Adrenal gland (tissue), 12 donors: ENCODE measurements around the gene P2RX6. TPM values are rescaled to one million over a fixed set of nuclear protein-coding genes. Genes with fewer than 3 reads are reported as not detected.

ENCODE experiments used
- DNase-seq, 7 donors: peaks; one replicate each; pipeline ENCODE4 v3.0.0-alpha.2; 2019 to 2020
- H3K27ac ChIP-seq, 5 donors: fragments of 200-600 bp; sonication (generic) in 4 of 5; 1 replicate in 3 of 5; 2 replicates in 2 of 5; pipeline versions ENCODE4 v1.5.1 to v1.8.0; 2016 to 2020; ENCODE audit warnings: mild to moderate bottlenecking in 1 of 5
- H3K27me3 ChIP-seq: fragments of 200-600 bp; 2 replicates; pipeline ENCODE4 v1.8.0; 2021
- H3K36me3 ChIP-seq, 2 donors: fragments of 200-600 bp; replicated peaks in 1 of 2; 1 replicate in 1 of 2; 2 replicates in 1 of 2; pipeline versions ENCODE4 v1.5.1 to v1.8.0; 2018 to 2022
- H3K4me1 ChIP-seq, 2 donors: fragments of 200-600 bp; replicated peaks in 1 of 2; 1 replicate in 1 of 2; 2 replicates in 1 of 2; pipeline versions ENCODE4 v1.5.1 to v1.8.0; 2018 to 2021
- H3K4me3 ChIP-seq, 4 donors: fragments of 200-600 bp; sonication (generic) in 3 of 4; one replicate each; pipeline ENCODE4 v1.5.1; 2016 to 2018
- H3K9me3 ChIP-seq, 3 donors: fragments of 200-600 bp; sonication (generic) in 1 of 3; replicated peaks in 1 of 3; 1 replicate in 2 of 3; 2 replicates in 1 of 3; pipeline versions ENCODE4 v1.5.1 to v1.8.0; 2016 to 2021
- CTCF ChIP-seq, 6 experiments: fragments of 450-650 bp in 4 of 6; fragments of 200-600 bp in 2 of 6; sonication (generic) in 1 of 6; IDR thresholded peaks; 1 replicate in 5 of 6; 2 replicates in 1 of 6; pipeline versions ENCODE4 v1.5.1 to v1.8.0; 2016 to 2021; ENCODE audit warnings: antibody characterized with exemption in 6 of 6, mild to moderate bottlenecking in 2 of 6, moderate library complexity in 1 of 6
- POLR2A ChIP-seq, 2 donors: fragments of 450-650 bp; IDR thresholded peaks; one replicate each; pipeline ENCODE4 v1.6.1; 2017; ENCODE audit warnings: antibody characterized with exemption in 2 of 2, mild to moderate bottlenecking in 2 of 2, moderate library complexity in 1 of 2
- WGBS, 4 donors: extraction: QIAGEN DNeasy Blood & Tissue Kit in 2 of 4; methylation state at CpG; one replicate each; pipeline versions ENCODE4 v1.1.5 to v1.1.7; 2013 to 2017; 5-methylcytosine and 5-hydroxymethylcytosine counted together
- intact Hi-C, 2 donors: fragments of 100-400 bp; cut with DNase I; formaldehyde crosslinking; loops; one replicate each; pipeline versions ENCODE4 v1.14.1 to v1.15.0; 2022 to 2023
- polyA plus RNA-seq, 3 donors: library from polyadenylated mRNA; stranded (reverse); fragments of 200-250 nt in 2 of 3; fragments of 350-450 nt in 1 of 3; fragmentation: Illumina TruSeq in 1 of 3; extraction: RNeasy Lipid Tissue Mini Kit (QIAGEN cat#74804) in 1 of 3; gene quantifications; one replicate each; pipeline ENCODE4 v1.2.3, GENCODE V29; 2013 to 2014
- total RNA-seq, 9 donors: library from RNA; depleted of rRNA in 4 of 9; stranded (reverse); fragments of >200 nt in 4 of 9; fragments of 120-200 nt in 1 of 9; fragmentation: NEBNext Ultra II Directional in 1 of 9; extraction: Animal tissue kit (Norgen Biotek cat#: 25700) in 1 of 9; gene quantifications; one replicate each; pipeline versions ENCODE4 v1.1.0 to v1.2.4, GENCODE V29; 2013 to 2023
- donor health status: healthy with polysubstance abuse.
- donor health status: Bipolar disorder and iron deficiency.
- donor health status: DM: yes; HTN: yes; CAD: no.
- donor health status: DM: no; HTN: no; CAD: no.
- donor health status: DM: no; HTN: no; CAD: no.
- donor health status: DM: yes; HTN: yes; CAD: no.

The P2RX6 gene
- total and polyA plus RNA-seq, 12 donors, result 1.7 to 11.9 (median 4.4) TPM

DNA sequence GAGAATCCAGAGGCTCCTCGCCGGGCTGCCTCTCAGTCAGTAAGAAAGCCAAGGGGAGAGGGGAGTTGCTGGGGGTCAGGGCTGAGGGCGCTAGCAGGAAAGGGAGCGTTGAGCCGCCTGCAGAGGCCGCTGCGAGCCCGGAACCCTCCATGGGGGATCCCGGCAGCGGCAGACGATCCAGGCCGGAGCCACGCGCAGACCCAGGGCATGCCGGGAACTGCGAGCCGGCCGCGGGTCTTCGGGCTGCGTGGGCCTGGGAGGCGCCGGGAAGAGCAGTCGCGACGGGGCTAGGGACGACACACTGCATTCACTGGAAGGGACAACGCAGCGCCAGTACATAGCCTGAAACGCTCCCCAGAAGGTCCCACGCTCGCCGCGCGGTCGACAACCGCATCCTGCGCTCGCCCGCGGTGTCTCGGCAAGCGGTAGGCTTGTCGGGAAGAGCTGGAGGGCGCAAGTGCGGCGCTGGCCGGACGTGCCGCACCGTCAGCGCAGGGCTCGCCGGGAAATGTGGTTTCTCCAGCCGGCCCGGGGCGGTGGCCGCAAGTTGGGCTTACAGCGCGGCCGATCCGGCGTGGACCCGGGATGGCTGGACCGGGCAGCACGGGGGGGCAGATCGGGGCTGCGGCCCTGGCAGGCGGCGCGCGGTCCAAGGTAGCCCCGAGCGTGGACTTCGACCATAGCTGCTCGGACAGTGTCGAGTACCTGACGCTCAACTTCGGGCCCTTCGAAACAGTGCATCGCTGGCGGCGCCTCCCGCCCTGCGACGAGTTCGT is 33.0 kb upstream of the P2RX6 start, which contains the start of gene LZTR1:
Gene LZTR1 (plus strand): TSS at position 511 of the 776 bp plus-strand sequence. CDS start 75 bp downstream, at position 586.
- H3K27ac ChIP-seq, result peak within 1 kb of the TSS; percentile 57 to 93 (median 86)
- peaks cover 0 to 13% of the 10 kb centered on the region in 2 donors for H3K36me3 ChIP-seq
- peaks cover 26 to 37% of the 10 kb centered on the region in 2 donors for H3K4me1 ChIP-seq
- H3K4me3 ChIP-seq, result peak within 1 kb of the TSS; percentile 21 to 75 (median 69)
- peak; percentile 72 to 87 (median 82) for DNase-seq
- TF ChIP-seq POLR2A (IDR thresholded peaks at IDR 0.05) (peak; percentile 84 to 94), CTCF (IDR thresholded peaks at IDR 0.05) (peak in 5 of 6 experiments; percentile 26 to 51 (median 46))
- no peaks in the 10 kb centered on the region for H3K27me3 ChIP-seq
- WGBS, 4 donors, result 0 to 1% (median 0%) methylated on average over 34 to 87 of the region's 87 CpGs; no CpG with 5 or more reads in 1 of the 4 donors
- intact Hi-C loops, result no loop called here
- H3K9me3 ChIP-seq, result peaks cover 0 to 4% (median 0%) of the 10 kb centered on the region in 3 donors

DNA sequence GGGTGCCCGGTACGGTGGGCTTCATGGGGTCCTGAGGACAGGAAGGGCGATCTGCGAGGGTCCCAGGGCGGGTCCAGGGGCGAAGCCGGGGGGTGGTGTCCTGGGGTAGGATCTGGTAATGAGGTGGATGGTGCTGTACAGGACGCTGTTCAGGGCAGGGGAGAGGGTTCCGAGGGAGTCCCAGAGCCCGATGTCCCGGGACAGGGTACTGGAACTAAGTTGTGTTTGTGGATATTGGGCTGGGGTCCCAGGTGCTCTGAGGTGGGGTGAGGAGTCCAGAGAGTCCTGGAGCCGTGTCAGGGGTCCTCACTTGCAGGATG is 32.4 kb upstream of the P2RX6 start:
- 0 to 2% (median 1%) methylated on average over 7 to 12 of the region's 12 CpGs for WGBS, 4 donors
- intact Hi-C loops, result no loop called here

DNA sequence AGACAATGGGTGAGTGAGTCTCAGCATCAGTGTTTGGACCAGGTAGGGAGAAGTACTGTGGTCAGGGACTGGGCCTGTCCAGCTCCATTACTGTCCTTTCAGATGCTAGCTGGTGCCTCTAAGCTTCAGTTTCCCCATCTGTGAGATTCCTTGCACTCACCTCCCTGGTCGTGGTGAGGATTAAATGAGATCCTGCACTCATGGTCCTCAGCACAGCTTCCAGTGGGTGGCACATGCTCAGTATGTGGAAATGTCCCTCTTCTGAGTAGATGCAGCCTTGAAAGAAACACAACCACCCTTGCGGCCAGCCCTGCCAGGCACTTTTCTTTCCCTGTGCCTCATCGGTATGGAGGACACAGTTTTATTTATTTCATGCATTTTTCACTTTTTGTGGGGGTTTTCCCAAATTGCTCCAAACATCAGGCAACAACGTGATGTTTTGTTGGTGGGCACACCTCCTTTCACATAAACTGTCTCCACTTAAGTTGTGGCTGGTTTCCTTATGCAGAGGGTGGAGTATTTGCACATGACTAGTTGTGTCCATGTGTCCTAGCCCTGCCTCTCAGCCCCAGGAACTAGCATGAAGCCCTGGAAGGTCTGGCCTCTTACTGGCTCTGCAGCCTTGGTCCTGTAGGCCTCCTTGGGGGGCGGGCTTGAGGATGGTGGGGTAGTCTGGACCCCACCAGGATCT is 31.7 kb upstream of the P2RX6 start:
- Histone ChIP-seq H3K36me3 (peaks cover 0 to 25% of the 10 kb centered on the region in 2 donors), H3K4me3 (peak overlapping the region in 1 of 4 donors; percentile 73), H3K9me3 (peaks cover 0 to 4% (median 0%) of the 10 kb centered on the region in 3 donors), H3K4me1 (peaks cover 26 to 37% of the 10 kb centered on the region in 2 donors), H3K27me3 (no peaks in the 10 kb centered on the region), H3K27ac (no peak overlapping the region)
- TF ChIP-seq CTCF (IDR thresholded peaks at IDR 0.05), result no peak
- TF ChIP-seq POLR2A (IDR thresholded peaks at IDR 0.05), result no peak
- intact Hi-C loops, result no loop called here
- no peak for DNase-seq
- WGBS, 4 donors, result 59 to 72% (median 68%) methylated on average over 4 to 5 of the region's 5 CpGs

More for the DNA sequence above, 32.4 kb upstream of the P2RX6 start:
- TF ChIP-seq POLR2A (IDR thresholded peaks at IDR 0.05) (no peak), CTCF (IDR thresholded peaks at IDR 0.05) (no peak)
- H3K4me3 ChIP-seq, result peak overlapping the region; percentile 21 to 75 (median 69)
- peaks cover 0 to 4% (median 0%) of the 10 kb centered on the region in 3 donors for H3K9me3 ChIP-seq
- H3K27me3 ChIP-seq, result no peaks in the 10 kb centered on the region
- peak overlapping the region in 3 of 5 donors; percentile 86 to 93 (median 90) for H3K27ac ChIP-seq
- peaks cover 26 to 37% of the 10 kb centered on the region in 2 donors for H3K4me1 ChIP-seq
- DNase-seq, result no peak
- H3K36me3 ChIP-seq, result peaks cover 0 to 18% of the 10 kb centered on the region in 2 donors

GRCh38 chr22:20985720-20986119 is 29.2 kb upstream of the P2RX6 start:
- Histone ChIP-seq H3K4me3 (no peak overlapping the region), H3K27ac (no peak overlapping the region), H3K9me3 (no peaks in the 10 kb centered on the region), H3K36me3 (peaks cover 0 to 31% of the 10 kb centered on the region in 2 donors), H3K27me3 (no peaks in the 10 kb centered on the region), H3K4me1 (peaks cover 16 to 24% of the 10 kb centered on the region in 2 donors)
- intact Hi-C loops, result no loop called here
- DNase-seq, result no peak
- TF ChIP-seq CTCF (IDR thresholded peaks at IDR 0.05) (no peak), POLR2A (IDR thresholded peaks at IDR 0.05) (no peak)
- WGBS, 4 donors, result 86 to 100% (median 96%) methylated on average over 2 to 7 of the region's 7 CpGs
